ENCODE measurements around the gene TRPV6.

Gene TRPV6

GRCh38 chr7:142882338-142882678 lies 3.2 kb downstream of the TRPV6 start:
- DNase-seq: no peak

GRCh38 chr7:142881586-142882337 lies 3.8 kb downstream of the TRPV6 start:
- DNase-seq: no peak

GRCh38 chr7:142880876-142881505 lies 4.6 kb downstream of the TRPV6 start:
- peak; percentile 20 for DNase-seq

GRCh38 chr7:142879060-142879459 lies 6.5 kb downstream of the TRPV6 start:
- DNase-seq: no peak

GRCh38 chr7:142878315-142878714 lies 7.2 kb downstream of the TRPV6 start:
- no peak for DNase-seq

- no peak for DNase-seq
Measured at GRCh38 chr7:142876991-142877910, 8.3 kb downstream of the TRPV6 start.

- DNase-seq: no peak
Measured at GRCh38 chr7:142876236-142876960, 9.1 kb downstream of the TRPV6 start.

- no peak for DNase-seq
Measured at GRCh38 chr7:142875456-142875855, 10.1 kb downstream of the TRPV6 start.

- DNase-seq: no peak
Measured at GRCh38 chr7:142874837-142875236, 10.7 kb downstream of the TRPV6 start.

- no peak for DNase-seq
Measured at GRCh38 chr7:142874409-142874808, 11.1 kb downstream of the TRPV6 start.

GRCh38 chr7:142873871-142874270 lies 11.7 kb downstream of the TRPV6 start:
- no peak for DNase-seq

- DNase-seq: peak; percentile 7
Measured at GRCh38 chr7:142873281-142873784, 12.2 kb downstream of the TRPV6 start.

- DNase-seq: no peak
Measured at GRCh38 chr7:142872106-142872675, 13.4 kb downstream of the TRPV6 start.

- DNase-seq: no peak
Measured at GRCh38 chr7:142871260-142872105, 14.1 kb downstream of the TRPV6 start.

- DNase-seq: no peak
Measured at GRCh38 chr7:142870566-142871259, 14.8 kb downstream of the TRPV6 start.

GRCh38 chr7:142870147-142870559 lies 15.4 kb downstream of the TRPV6 start:
- DNase-seq: no peak

- no peak for DNase-seq
Measured at GRCh38 chr7:142869434-142869833, 16.1 kb downstream of the TRPV6 start.

GRCh38 chr7:142868986-142869415 lies 16.5 kb downstream of the TRPV6 start:
- DNase-seq: no peak

GRCh38 chr7:142868188-142868985 lies 17.2 kb downstream of the TRPV6 start:
- no peak for DNase-seq

Measured in EL (cell line).